Type B pancreatic cell (in vitro differentiated cells): ENCODE data around the gene FMC1. TPM values are rescaled to one million over a fixed set of nuclear protein-coding genes. Genes with fewer than 3 reads are reported as not detected.

Experiments used
- DNase-seq: peaks from one replicate; pipeline ENCODE4 v3.0.0; 2021; ENCODE audit warnings: mixed read lengths; ENCODE audit not compliant: unreplicated experiment; ENCODE audit errors: extremely low spot score
- H3K27ac Mint-ChIP-seq: 2 replicates; pipeline ENCODE4 v1.8.0; 2021; ENCODE audit warnings: mild to moderate bottlenecking, mixed read lengths
- H3K27me3 Mint-ChIP-seq: 2 replicates; pipeline ENCODE4 v1.8.0; 2021; ENCODE audit warnings: mixed read lengths
- H3K36me3 Mint-ChIP-seq: 2 replicates; pipeline ENCODE4 v1.8.0; 2021; ENCODE audit warnings: mixed read lengths
- H3K4me1 Mint-ChIP-seq: one replicate; pipeline ENCODE4 v1.8.0; 2021; ENCODE audit warnings: mixed read lengths; ENCODE audit not compliant: unreplicated experiment
- H3K4me3 Mint-ChIP-seq: 2 replicates; pipeline ENCODE4 v1.8.0; 2021; ENCODE audit warnings: mild to moderate bottlenecking, mixed read lengths
- H3K9me3 Mint-ChIP-seq: 2 replicates; pipeline ENCODE4 v1.8.0; 2021; ENCODE audit warnings: mixed read lengths
- total RNA-seq: library from RNA; stranded (reverse); gene quantifications from 2 replicates; pipeline ENCODE4 v1.2.1, GENCODE V29; 2021; ENCODE audit warnings: low replicate concordance
- TF ChIP-seq, protein P1 (sequence below): fragments of 200-600 bp; sonication (generic); conservative IDR thresholded peaks from 2 replicates; pipeline ENCODE4 v1.5.0; 2021; ENCODE audit warnings: antibody characterized with exemption, mild to moderate bottlenecking

Gene FMC1
- total RNA-seq, 1 donor from 2014 or later: 15.2 TPM

DNA sequence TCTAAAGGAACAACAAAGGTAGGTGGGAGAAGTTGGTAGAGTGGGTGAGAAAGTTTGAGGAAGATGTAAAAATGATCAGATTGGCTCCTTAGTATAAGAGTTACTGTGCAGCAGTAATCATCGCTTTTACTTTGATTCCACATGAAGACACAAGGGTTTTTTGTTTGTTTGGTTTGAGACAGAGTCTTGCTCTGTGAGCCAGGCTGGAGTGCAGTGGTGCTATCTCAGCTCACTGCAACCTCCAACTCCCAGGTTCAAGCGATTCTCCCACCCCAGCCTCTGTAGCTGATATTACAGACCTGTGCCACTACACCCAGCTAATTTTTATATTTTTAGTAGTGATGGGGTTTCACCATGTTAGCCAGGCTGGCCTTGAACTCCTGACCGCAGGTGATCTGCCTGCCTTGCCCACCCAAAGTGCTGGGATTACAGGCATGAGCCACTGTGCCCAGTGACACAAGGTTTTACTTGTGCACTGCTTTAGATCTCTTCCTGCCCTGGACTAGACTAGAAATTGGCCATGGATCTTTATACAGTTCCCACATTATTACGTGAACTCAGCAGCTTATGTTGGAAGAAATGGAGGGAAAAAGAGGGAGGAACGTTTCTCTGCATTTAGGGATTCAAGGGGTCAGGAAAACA, 29.3 kb downstream of the FMC1 start:
- Mint-ChIP-seq H3K27ac (no peak overlapping the region), H3K27me3 (no peaks in the 10 kb centered on the region), H3K9me3 (no peaks in the 10 kb centered on the region), H3K4me3 (no peak overlapping the region), H3K36me3 (peaks cover 12% of the 10 kb centered on the region), H3K4me1 (peaks cover 29% of the 10 kb centered on the region)
- TF ChIP-seq, protein P1, sequence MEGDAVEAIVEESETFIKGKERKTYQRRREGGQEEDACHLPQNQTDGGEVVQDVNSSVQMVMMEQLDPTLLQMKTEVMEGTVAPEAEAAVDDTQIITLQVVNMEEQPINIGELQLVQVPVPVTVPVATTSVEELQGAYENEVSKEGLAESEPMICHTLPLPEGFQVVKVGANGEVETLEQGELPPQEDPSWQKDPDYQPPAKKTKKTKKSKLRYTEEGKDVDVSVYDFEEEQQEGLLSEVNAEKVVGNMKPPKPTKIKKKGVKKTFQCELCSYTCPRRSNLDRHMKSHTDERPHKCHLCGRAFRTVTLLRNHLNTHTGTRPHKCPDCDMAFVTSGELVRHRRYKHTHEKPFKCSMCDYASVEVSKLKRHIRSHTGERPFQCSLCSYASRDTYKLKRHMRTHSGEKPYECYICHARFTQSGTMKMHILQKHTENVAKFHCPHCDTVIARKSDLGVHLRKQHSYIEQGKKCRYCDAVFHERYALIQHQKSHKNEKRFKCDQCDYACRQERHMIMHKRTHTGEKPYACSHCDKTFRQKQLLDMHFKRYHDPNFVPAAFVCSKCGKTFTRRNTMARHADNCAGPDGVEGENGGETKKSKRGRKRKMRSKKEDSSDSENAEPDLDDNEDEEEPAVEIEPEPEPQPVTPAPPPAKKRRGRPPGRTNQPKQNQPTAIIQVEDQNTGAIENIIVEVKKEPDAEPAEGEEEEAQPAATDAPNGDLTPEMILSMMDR: no peak
- DNase-seq: no peak

DNA sequence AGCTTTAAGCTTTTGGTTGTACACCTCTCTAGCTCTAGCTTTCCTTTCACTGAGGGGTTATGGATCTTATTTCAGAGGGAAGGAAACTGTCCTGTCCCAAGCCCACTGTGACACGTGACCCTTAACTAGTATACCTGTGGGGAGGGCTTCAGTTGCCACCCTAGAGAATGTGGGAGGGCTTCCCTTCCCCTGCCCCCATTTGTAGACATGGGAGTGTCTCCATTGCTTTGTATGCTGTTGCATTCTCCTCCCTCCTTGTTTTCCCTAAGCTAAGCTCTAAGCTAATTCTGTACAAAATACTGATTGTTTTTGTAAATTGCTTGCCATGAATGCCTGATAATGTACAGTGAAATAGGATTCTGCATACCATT, 29.8 kb downstream of the FMC1 start:
- Mint-ChIP-seq H3K4me3 (no peak overlapping the region), H3K4me1 (peaks cover 29% of the 10 kb centered on the region), H3K9me3 (no peaks in the 10 kb centered on the region), H3K27me3 (no peaks in the 10 kb centered on the region), H3K36me3 (peaks cover 12% of the 10 kb centered on the region), H3K27ac (no peak overlapping the region)
- TF ChIP-seq, protein P1: no peak
- DNase-seq: no peak

DNA sequence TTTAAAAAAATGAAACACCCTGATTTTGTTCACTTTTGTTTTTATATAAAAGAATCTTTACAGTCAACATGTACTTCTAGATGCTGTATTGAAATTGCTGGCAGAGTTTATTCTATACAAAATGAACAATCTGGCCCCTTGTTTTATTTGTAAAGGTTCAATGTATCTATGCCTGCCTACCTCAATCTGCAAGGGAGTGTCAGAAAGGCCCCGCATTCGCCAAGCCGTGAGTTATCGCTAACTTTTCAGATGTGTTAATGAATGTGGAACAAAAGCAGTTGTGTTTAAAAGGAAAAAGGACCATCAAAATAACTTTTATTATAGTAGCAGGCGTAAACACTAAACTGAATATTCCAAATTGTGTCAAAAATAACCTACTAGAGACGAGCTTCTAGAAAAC, 33.1 kb downstream of the FMC1 start:
- Mint-ChIP-seq H3K36me3 (peaks cover 14% of the 10 kb centered on the region), H3K4me3 (no peak overlapping the region), H3K9me3 (no peaks in the 10 kb centered on the region), H3K27me3 (no peaks in the 10 kb centered on the region), H3K27ac (no peak overlapping the region), H3K4me1 (peaks cover 24% of the 10 kb centered on the region)
- no peak for DNase-seq
- TF ChIP-seq, protein P1: no peak

DNA sequence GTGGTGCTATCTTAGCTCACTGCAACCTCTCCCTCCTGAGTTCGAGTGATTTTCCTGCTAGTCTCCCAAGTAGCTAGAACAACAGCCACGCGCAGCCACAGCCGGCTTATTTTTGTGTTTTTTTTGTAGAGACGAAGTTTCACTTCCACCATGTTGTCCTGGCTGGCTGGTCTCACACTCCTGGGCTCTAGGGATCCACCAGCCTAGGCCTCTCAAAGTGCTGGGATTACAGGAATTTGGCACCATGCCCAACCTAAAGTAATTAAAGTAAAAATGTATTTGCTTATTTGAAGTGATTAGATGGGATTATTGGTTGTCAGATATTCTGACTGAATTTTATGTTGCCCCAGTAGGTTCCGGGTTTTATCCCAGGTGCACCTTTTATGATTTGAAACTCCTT, 41.3 kb downstream of the FMC1 start:
- Mint-ChIP-seq H3K9me3 (no peaks in the 10 kb centered on the region), H3K4me3 (no peak overlapping the region), H3K27me3 (no peaks in the 10 kb centered on the region), H3K27ac (no peak overlapping the region), H3K4me1 (no peaks in the 10 kb centered on the region), H3K36me3 (peaks cover 24% of the 10 kb centered on the region)
- TF ChIP-seq, protein P1: no peak
- no peak for DNase-seq

DNA sequence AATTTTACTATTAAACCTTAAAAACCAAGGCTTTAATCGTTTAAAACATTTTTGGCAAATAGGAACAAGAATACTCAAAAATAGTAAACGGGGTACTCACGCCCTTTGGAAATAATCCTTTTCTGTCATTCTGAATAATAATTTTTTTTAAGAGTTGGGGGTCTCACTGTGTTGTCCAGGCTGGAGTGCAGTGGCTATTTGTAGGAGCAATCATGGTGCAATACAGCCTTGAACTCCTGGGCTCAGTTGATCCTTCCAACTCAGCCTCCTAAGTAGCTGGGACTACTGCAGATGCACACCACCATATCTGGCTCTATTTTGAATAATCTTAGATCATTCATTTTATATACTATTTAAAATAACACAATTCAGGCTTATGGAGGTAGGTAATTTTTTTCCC, 43.5 kb downstream of the FMC1 start:
- TF ChIP-seq, protein P1: no peak
- no peak overlapping the region for H3K27ac Mint-ChIP-seq
- H3K36me3 Mint-ChIP-seq: peaks cover 35% of the 10 kb centered on the region
- no peaks in the 10 kb centered on the region for H3K4me1 Mint-ChIP-seq
- no peak overlapping the region for H3K4me3 Mint-ChIP-seq
- no peaks in the 10 kb centered on the region for H3K9me3 Mint-ChIP-seq
- H3K27me3 Mint-ChIP-seq: no peaks in the 10 kb centered on the region
- no peak for DNase-seq

DNA sequence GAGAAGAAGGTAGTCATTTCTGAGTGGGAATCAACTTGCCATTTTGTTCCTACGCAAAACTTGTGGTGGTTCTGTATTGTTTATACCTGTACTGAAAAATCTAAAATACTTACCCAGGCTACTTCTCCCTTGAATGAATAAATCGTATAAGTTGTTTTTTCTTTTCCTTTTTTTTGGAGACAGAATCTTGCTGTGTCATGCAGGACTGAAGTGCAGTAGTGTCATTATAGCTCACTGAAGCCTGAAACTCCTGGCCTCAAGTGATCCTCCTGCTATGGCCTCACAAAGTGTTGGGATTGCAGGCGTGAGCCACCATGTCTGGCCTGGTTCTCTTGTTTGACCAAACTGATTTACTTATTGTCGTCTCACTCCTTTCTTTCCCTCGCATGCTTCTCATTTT, 46.5 kb downstream of the FMC1 start:
- H3K4me3 Mint-ChIP-seq: no peak overlapping the region
- no peaks in the 10 kb centered on the region for H3K27me3 Mint-ChIP-seq
- no peak overlapping the region for H3K27ac Mint-ChIP-seq
- H3K9me3 Mint-ChIP-seq: no peaks in the 10 kb centered on the region
- TF ChIP-seq, protein P1: no peak
- DNase-seq: no peak
- H3K36me3 Mint-ChIP-seq: peaks cover 35% of the 10 kb centered on the region
- H3K4me1 Mint-ChIP-seq: no peaks in the 10 kb centered on the region
